ENCODE results near the gene NOL7. TPM values are rescaled to one million over a fixed set of nuclear protein-coding genes. Genes with fewer than 3 reads are reported as not detected.

Gene NOL7
- 61.1 and 64.3 TPM in 2 replicates for total RNA-seq

DNA sequence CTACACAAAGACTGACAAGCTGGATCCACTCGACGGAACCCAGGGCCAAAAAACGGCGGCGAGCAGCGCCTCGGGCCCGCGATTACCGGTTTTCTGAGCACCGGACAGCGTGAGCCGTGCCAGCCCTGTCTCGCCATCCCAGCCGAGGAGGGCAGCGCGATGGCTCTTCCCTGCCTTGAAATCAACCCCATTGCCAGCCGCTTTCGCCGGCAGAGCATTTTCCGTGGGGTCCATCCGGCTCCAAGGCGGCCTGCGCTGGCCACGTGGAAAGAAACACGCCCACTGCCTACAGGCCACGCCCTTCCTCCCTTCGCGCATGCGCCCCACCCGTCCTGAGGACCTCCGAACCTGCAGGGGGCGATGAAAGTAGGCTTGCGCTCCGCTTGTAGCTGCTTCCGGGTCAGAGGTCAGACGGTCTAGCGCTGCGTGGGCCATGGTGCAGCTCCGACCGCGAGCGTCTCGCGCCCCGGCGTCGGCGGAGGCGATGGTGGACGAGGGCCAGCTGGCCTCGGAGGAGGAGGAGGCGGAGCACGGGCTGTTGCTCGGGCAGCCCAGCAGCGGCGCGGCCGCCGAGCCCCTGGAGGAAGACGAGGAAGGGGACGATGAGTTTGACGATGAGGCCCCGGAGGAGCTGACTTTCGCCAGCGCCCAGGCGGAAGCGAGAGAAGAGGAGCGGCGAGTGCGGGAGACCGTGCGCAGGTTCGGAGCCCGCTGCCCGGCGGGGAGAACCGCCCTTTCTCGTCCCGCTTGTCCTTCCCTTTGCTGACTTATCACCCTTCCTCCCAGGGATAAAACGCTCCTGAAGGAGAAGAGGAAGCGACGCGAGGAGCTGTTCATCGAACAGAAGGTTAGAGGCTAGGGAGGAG lies at the start of gene NOL7:
Gene NOL7, plus strand, starts transcription at position 410 of the 866 bp plus-strand sequence. Its CDS starts 24 bp downstream, at position 434.
- intact Hi-C loops (cut with micrococcal nuclease), result loop anchor here (1.0 to 5.0 kb wide), 10 partner anchors 10 to 452 kb away; partner anchors contain the start of genes GFOD1, MCUR1, SIRT5 and TBC1D7

DNA sequence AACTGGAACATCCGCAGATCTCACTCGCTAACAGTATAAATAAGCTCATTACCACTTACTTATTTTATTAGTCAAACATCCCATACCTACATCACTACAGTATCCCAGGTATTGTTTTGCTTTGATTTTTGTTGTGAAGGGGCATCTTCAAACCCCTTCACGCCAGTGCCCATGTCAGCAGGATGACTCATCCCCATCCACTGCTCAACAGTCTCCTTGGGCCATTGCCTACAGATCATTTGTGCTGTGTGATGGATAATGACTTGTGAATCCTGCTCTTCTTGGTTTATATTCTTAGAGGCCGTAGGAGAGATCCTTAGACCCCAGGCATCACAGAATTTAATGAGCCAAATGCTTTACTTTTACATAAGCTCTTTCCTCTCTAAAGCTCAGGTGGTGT lies 49.2 kb upstream of the NOL7 start:
- intact Hi-C loops (cut with micrococcal nuclease), result no loop called here

DNA sequence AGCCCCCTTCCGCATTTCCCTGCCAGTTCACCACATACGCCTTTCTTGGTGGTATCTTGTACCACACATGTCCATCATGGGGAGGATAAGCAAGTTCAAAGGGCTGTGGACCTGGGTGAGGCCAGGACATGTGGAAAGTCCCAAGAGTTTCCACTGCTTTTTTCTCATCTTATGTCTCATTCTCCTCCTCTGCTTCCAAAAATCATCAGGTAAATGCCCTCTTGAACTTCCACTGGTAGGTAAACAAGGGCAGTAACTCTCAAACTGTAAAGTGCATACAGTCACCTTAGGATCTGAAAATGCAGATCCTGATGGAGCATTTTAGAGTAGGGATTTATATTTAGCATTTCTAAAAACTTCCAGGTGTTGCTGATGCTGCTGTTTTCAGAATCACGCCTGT lies 48.6 kb upstream of the NOL7 start:
- intact Hi-C loops (cut with micrococcal nuclease), result no loop called here

DNA sequence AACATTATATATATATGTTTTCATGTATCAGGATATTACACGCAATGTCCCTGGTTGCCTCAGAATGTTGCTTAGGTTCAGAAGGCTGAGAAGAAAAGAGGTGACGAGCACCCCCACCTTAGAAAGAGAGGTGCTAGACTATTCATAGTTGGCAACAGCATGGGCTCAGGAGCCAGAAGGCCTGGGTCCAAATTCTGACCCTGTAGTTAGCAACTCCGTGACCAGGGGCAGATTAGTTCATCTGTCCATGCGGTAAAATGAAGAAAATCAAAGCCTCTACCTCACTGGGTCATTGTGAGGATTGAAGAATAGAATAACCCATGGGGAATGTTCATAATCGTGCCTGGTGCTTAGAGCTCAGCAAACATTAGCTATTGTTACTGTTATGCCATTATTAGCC lies 46.2 kb upstream of the NOL7 start:
- intact Hi-C loops (cut with micrococcal nuclease), result no loop called here

DNA sequence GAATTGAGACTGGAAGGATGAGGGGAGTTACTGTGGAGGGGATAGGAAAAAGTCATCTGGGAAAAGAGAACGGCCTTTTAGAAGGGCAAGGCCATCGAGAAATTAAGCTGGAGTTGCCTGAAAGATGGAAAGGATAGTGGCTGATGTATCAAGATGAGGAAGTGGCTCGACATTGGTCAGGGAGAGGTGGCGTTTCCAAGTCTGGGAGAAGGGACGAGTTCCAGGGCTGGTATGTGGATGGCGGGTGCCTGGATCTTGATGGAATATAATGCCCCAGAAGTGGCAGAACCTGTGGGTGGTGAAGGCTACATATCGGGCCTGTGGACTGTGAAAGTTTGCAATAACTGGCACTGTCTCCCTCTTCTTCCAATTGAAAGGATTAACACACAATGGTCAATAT lies 42.9 kb upstream of the NOL7 start:
- intact Hi-C loops (cut with micrococcal nuclease), result loop anchor here (5.0 to 10.0 kb wide), 2 partner anchors 225 to 1557 kb away; partner anchors contain the start of gene HIVEP1

DNA sequence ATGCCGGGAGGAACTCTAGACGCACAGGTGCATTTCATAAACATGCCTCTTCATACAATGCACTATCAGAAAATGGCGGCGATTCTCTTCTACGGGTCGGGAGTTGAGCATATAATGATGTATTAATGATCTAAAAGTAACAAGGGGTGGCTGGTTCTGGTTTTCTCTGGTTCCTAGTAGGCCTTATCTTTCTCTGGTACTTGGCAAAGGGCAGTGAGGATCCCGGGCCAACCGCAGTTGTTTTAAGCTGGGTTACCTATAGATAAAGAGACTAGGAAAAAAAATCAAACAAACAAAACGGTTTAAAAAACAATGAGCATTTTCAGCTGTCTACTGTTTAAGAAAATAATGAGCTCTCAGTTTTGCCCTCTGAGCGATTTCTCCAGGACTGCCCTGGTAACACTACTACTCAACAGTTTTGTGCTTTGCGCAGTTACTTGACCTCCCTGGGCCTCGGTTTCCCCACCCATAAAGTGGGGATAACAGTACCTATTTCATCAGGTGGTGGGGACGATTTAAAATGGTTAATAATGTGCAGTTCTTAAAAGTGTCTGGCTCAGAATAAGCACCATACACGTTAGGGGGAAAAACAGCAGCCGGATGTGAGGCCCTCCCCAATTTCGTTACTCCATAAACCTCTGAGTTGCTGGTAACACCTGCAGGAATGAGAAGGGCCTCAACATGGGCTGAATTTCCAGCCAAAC lies 42.0 kb upstream of the NOL7 start:
- intact Hi-C loops (cut with micrococcal nuclease), result loop anchor here (5.0 to 10.0 kb wide), 2 partner anchors 224 to 1558 kb away; partner anchors contain the start of gene HIVEP1

DNA sequence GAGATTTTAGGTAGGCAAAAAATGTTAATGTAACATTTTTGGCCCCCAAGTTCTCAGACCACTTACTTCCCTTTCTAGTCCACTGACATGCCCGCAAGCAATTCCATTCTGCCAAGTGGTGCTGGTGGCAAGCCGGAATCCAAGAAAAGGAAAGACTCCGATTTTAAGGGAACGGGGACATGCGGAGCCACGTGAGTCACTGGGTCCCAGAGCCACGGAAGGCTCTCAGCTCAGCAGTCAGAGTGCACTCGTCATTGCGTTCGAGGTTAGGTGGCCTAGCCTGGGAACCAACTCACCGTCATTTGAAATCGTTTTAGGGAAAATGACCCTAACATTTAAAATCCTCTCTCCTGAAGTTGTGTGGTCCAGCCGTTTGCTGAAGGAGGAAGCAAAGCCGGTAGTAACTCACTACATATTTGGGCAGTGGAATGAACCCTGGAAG lies 41.4 kb upstream of the NOL7 start:
- intact Hi-C loops (cut with micrococcal nuclease), result loop anchor here (1.0 to 10.0 kb wide), 14 partner anchors 42 to 1675 kb away; partner anchors contain the start of genes HIVEP1, MCUR1, NOL7 and TBC1D7

DNA sequence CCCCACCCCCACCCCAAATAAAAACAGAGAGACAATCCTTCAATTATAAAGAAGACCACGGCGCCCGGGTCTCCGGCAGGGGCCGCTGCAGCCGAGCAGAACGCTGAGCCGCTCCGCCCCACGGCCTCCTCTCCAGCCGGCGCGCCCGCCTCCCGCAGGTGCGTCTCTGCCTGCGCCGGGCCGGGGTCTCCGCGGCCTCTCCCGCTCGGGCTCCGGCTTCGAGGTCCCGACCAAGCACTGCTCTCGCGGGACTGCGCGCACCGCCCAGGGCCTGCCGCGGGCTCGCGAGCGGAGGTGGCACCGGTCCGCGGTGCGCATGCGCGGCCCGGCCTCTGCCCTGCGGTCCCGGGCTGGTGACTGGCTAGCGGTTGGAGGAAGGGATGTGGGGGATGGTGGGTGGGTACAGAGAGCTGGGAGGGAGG lies 41.0 kb upstream of the NOL7 start:
- intact Hi-C loops (cut with micrococcal nuclease), result loop anchor here (1.0 to 10.0 kb wide), 14 partner anchors 41 to 1675 kb away; partner anchors contain the start of genes HIVEP1, MCUR1, NOL7 and TBC1D7

DNA sequence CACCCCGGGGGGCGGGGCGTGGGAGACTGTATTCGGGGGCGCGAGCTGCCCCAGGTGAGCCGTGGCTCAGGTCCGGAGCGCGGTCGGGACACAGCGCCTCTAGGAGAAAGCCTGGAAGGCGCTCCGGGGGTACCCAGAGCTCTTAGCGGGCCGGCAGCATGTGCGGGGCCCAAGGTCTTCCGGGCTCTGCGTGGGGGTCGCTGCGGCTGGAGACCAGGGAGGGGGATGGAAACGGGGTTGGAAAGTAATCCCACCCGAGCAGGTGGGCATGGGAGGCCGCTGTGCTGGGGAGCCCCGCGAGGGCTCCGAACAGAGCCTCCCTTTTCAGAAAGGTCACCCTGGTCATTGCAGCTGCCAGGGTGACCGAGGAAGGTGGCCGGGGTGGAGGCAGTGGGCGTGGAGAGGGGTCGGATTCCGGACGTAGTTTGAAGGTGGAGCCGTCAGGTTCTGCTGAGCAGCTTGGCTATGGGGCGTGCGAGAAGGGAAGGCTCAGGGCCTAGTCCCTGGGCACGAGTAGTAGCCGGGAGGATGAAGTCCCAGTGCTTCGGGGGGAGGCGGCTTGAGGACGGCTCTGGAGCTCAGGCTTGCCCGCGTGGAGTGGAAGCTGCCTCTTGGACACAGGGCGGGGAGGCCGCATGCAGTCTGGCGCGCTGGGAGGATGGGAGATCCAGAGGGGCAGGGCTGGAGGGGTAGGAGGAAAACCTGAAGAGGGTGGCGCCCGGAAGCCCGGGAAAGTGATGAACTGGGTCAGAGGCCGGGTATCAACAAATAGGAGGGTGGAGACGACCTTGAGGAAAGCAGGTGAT lies 40.4 kb upstream of the NOL7 start, which contains the start of gene SIRT5:
Gene SIRT5, plus strand, starts transcription at position 31 of the 806 bp plus-strand sequence. CDS start 9,510 bp downstream, outside the sequence.
- intact Hi-C loops (cut with micrococcal nuclease), result loop anchor here (1.0 to 10.0 kb wide), 18 partner anchors 41 to 1674 kb away; partner anchors contain the start of genes CD83, HIVEP1, MCUR1 and NOL7

DNA sequence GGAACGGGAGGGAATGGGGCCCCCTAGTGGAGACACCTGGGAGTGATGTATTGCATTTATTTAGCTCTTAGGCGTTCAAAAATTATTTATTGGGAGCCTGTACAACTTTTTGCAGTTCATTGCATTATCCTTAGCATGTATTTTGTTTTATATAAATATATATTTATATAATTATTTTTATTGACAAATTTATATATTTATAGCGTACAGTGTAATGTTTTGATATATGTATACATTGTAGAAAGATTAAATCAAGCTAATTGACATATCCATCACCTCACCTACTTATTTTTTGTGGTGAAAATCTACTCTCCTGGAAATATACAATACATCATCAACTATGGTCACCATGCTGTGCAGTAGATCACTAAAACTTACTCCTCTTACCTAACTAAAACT lies 39.8 kb upstream of the NOL7 start:
- intact Hi-C loops (cut with micrococcal nuclease), result loop anchor here (1.0 to 10.0 kb wide), 7 partner anchors 121 to 1673 kb away; partner anchors contain the start of genes CD83 and HIVEP1

DNA sequence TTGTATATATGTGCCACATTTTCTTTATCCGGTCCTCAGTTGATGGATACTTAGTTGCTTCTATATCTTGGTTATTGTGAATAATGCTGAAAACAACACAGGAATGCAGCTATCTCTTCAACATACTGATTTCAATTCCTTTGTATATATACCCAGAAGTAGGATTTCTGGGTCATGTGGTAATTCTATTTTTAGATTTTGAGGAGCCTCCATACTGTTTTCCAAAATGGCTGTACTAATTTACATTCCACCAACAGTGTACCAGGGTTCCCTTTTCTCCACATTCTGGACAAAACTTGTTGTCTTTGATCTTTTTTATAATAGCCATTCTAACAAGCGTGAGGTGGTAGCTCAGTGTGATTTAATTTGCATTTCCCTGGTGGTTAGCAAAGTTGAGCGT lies 39.1 kb upstream of the NOL7 start:
- intact Hi-C loops (cut with micrococcal nuclease), result loop anchor here (5.0 to 10.0 kb wide), 2 partner anchors 541 to 1561 kb away; partner anchors contain the start of genes CD83 and HIVEP1

DNA sequence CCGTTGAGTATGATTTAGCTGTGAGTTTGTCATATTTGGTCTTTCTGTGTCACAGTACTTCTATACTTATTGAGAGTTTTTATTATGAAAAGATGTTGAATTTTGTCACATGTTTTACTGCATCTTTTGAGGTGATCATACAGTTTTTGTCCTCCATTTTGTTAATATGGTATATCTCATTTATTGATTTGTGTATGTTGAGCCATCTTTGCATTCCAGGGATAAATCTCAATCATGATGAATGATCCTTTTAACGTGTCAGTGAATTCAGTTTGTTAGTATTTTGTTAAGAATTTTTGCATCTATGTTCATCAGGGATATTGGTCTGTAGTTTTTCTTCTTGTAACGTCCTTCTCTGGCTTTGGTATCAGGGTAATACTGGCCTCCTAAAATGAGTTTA lies 37.2 kb upstream of the NOL7 start:
- intact Hi-C loops (cut with micrococcal nuclease), result loop anchor here (5.0 to 10.0 kb wide), 2 partner anchors 539 to 1563 kb away; partner anchors contain the start of genes CD83 and HIVEP1

DNA sequence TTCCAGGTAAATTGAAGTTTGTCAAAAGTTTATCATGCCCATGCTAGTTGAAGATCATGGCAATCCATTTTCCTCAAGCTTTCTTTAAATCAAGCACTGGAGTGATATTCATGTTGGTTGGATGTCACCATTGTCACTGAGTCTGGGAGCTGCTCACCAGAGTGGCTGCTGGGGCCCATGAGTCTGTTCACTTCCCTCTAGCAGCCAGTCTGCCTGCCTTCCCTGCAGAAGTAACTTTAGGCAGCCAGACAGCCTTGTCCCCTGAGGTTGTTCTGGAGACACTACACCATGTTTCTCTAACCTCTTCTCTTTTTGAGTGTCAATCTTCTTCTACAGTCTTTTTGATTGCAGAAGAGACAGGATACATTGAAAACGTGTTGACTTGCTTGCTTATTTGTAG lies 35.2 kb upstream of the NOL7 start:
- intact Hi-C loops (cut with micrococcal nuclease), result loop anchor here (5.0 to 10.0 kb wide), 2 partner anchors 537 to 1565 kb away; partner anchors contain the start of genes CD83 and HIVEP1

DNA sequence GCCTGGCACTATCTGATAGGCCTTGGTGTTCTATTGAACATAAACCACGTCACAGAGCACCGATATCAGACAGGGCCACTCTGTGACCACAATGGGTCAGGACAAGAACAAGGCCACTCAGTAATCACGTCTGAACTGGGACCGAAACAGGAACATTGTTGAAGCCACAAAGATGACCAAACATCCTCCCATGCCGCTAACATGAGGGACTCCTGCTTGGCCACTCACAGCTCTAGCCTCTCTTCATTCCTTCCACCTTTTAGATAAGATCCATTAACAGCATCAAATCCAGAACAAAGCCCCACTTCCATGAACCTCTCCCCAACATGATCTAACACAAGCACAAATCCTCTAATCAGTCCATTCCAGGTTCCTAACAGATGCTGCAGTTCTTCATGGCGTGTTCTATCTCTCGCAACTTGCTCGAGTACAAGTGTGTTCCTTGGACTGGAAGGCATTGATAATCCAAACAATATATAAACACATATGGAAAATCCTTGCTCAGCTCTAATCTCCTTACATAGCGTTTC lies 33.4 kb upstream of the NOL7 start:
- intact Hi-C loops (cut with micrococcal nuclease), result no loop called here

DNA sequence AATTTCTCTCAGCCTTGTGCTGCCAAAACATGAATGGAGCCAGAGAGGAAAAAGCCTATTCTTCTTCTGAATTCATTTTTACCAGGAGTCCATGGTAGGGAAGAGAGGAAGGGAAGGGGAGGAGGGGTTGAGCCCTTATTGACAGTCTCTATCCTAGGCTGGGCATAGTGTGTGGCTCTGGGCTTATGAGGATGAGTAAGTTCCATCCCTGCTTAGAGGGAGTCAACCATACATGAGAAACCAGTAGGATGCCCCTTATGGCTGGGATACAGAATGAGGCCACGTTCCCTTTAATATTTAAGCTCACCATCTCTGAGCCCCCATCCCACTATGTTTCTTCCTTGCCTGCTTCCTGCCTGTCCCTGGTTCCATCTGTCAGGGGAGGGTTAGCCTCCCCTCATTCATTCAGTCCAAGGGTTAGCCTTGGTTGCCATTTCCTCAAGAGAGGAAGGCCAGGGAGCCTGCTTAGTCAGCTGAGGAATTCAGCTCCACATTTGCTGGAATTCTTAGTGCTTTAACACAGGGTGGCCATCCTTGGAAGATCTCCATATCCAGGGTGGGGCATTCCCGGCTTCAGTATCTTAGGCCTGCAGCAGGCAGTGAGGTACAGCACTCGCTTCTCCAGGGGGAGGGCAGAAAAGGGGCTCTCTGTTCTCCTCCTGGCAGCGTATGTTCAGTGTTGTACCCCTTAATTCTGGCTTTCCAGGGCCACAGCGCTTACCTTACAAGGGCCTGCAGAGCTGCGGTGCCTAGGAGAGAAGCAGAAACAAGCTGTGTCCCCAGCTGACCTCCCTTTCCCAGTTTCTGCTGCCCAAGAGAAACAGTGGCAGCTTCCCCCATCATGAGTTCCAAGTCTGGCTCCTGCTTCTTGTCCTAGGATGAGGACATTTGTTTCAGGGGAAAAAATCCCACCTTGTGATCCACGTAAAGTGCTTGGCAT lies 28.3 kb upstream of the NOL7 start:
- intact Hi-C loops (cut with micrococcal nuclease), result no loop called here

DNA sequence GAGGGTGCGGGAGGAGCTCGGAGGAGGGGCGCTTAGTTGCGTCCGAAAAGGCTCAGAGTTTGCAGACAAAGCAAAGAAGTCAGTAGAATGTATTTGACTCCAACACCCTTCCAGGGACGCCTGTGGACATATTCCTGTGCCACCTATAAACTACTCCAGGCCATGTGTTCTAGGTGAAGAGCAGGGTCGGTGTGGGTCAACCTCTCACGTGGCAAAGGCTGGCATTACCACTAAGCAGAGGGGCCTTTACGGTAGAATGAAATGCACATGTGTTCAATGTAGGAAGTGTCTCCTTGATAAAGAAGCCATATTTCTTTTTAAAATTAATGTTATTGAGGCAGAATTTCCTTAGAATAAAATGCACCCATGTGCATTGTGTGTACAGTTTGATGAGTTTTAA lies 25.3 kb upstream of the NOL7 start:
- intact Hi-C loops (cut with micrococcal nuclease), result no loop called here

DNA sequence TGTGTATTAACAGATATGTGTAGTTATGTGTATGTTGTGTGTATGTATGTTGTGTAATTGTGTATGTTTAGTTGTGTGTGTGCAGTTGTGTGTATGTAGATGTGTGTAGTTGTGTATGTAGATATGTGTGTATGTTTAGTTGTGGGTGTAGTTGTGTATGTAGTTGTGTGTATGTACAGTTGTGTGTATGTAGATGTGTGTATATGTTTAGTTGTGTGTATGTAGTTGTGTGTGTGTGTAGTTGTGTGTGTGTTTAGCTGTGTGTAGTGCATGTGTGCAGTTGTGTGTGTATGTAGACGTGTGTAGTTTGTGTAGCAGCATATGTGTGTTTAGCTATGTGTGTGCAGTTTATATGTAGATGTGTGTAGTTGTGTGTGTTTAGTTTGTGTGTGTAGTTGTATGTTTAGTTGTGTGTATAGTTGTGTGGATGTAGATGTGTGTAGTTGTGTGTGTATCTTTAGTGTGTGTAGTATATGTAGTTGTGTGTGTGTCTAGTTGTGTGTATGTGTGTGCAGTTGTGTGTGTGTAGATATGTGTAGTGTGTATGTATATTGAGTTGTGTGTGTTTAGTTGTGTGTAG lies 24.5 kb upstream of the NOL7 start:
- intact Hi-C loops (cut with micrococcal nuclease), result no loop called here

DNA sequence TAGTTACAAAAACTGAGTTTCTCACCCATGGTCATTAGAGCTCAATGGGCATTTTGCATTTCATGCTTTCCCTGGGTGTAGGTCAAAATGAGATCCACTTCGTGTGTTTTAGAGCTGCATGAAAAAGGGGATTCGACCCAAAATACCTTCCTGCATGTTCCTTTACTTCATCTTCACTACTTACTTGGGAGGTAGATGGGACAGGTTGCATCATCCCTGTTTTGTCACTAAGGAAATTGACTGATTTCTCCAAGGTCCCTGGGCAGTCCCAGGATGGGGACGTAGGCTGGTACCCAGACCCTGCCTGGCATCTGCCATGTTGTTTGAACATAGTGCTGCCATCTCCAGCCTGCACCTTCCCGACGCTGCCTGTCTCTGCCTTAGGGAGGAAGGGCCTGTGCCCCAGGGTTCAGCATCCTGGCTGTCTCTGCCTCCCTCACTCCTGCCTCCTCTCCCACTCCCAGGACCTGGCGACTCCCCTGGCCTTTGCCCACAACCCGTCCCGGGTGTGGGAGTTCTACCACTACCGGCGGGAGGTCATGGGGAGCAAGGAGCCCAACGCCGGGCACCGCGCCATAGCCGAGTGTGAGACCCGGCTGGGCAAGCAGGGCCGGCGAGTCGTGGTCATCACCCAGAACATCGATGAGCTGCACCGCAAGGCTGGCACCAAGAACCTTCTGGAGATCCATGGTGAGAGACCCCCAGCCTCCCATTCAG lies 23.8 kb upstream of the NOL7 start:
- intact Hi-C loops (cut with micrococcal nuclease), result no loop called here

Data from T-helper 1 cell treated with Interleukin-12 subunit alpha and Interleukin-12 subunit beta and Interleukin-4 antibody, amounts not matched to agents 30 ng/mL and 1 ng/mL, for 36 hours (primary cell).